ENCODE measurements around the gene TGM4. TPM values are rescaled to one million over a fixed set of nuclear protein-coding genes. Genes with fewer than 3 reads are reported as not detected.
A peak's percentile ranks its signal among the peaks of the same experiment; 100 is the strongest.

Gene TGM4
- total and polyA plus RNA-seq, 5 experiments from 2014 or later = 0.05 TPM; not detected in 4

DNA sequence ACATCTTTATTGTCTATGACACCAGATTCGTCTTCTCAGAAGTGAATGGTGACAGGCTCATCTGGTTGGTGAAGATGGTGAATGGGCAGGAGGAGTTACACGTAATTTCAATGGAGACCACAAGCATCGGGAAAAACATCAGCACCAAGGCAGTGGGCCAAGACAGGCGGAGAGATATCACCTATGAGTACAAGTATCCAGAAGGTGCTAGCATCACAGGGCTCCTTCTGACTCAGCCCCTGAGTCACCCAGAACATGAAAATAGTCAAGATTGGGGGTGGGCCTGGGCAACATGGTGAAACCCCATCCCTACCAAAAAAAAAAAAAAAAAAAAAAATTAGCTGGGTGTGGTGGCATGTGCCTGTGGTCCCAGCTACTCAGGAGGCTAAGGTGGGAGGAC lies 32.6 kb downstream of the TGM4 start:
- POLR2A ChIA-PET = no interaction called here
- ATAC-seq = no peak
- Mint-ChIP-seq H3K4me1 (no peaks in the 10 kb centered on the region), H3K27me3 (peaks cover 10 to 52% (median 28%) of the 10 kb centered on the region in 5 donors), H3K36me3 (peaks cover 0 to 10% (median 6%) of the 10 kb centered on the region in 3 donors), H3K9me3 (peaks cover 0 to 32% (median 9%) of the 10 kb centered on the region in 9 donors), H3K4me3 (no peak overlapping the region), H3K27ac (no peak overlapping the region)
- no peak for DNase-seq

DNA sequence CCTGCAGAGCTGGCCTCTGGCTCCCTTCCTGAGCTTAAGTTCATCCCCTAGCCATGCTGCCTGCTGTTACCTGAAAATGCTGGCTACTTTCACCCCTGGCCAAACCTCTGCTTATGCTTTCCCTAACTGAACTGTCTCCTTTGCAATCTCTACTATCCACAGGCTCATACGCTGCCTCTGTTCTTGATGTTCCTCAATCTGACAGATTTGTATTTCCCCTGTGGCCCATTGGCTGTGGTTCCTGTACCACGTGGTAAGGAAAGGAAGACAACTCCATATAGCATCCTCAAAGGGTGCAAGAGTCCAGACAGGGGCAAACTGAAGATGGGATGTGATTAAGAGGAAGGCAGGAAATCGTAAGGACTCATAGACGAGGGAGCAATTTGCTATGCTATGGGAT lies 33.2 kb downstream of the TGM4 start:
- Mint-ChIP-seq H3K27me3 (peaks cover 10 to 50% (median 28%) of the 10 kb centered on the region in 5 donors), H3K9me3 (peaks cover 0 to 32% (median 9%) of the 10 kb centered on the region in 9 donors), H3K4me1 (no peaks in the 10 kb centered on the region), H3K27ac (no peak overlapping the region), H3K4me3 (no peak overlapping the region), H3K36me3 (peaks cover 0 to 10% (median 6%) of the 10 kb centered on the region in 3 donors)
- ATAC-seq (no peak), DNase-seq (no peak)
- POLR2A ChIA-PET = no interaction called here

GRCh38 chr3:44909063-44909462 lies 34.7 kb downstream of the TGM4 start:
- no peak overlapping the region for H3K4me3 Mint-ChIP-seq
- ATAC-seq (no peak), DNase-seq (no peak)
- H3K4me1 Mint-ChIP-seq = no peaks in the 10 kb centered on the region
- H3K9me3 Mint-ChIP-seq = peaks cover 0 to 32% (median 9%) of the 10 kb centered on the region in 9 donors
- POLR2A ChIA-PET = no interaction called here
- peaks cover 8 to 44% (median 27%) of the 10 kb centered on the region in 5 donors for H3K27me3 Mint-ChIP-seq
- no peak overlapping the region for H3K27ac Mint-ChIP-seq
- H3K36me3 Mint-ChIP-seq = peaks cover 0 to 10% (median 6%) of the 10 kb centered on the region in 3 donors

DNA sequence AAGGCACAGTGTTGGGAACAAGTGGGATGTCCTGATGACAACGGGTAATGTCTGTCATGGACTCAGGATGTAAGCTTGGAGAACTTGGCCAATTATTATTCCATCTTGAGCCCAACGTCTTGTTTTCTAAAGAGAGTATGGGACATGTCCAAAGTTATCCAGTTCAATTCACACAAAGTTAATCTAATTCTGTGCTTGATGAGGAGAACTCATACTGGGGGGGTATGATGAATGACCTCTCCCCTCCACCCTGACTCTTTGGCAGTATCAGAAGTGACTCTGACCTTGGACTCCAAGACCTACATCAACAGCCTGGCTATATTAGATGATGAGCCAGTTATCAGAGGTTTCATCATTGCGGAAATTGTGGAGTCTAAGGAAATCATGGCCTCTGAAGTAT lies 36.3 kb downstream of the TGM4 start:
- no peaks in the 10 kb centered on the region for H3K4me1 Mint-ChIP-seq
- POLR2A ChIA-PET = interaction anchor here (0.5 kb wide), 1 partner anchor 27 kb away, joined by 3 read pairs; no protein-coding TSS in a partner anchor

DNA sequence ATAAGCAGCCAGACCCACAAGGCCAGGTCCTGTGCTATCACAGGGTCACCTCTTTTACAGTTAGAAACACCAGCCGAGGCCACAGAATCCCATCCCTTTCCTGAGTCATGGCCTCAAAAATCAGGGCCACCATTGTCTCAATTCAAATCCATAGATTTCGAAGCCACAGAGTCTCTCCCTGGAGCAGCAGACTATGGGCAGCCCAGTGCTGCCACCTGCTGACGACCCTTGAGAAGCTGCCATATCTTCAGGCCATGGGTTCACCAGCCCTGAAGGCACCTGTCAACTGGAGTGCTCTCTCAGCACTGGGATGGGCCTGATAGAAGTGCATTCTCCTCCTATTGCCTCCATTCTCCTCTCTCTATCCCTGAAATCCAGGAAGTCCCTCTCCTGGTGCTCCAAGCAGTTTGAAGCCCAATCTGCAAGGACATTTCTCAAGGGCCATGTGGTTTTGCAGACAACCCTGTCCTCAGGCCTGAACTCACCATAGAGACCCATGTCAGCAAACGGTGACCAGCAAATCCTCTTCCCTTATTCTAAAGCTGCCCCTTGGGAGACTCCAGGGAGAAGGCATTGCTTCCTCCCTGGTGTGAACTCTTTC lies 39.6 kb downstream of the TGM4 start:
- Mint-ChIP-seq H3K36me3 (peaks cover 2 to 4% (median 3%) of the 10 kb centered on the region in 3 donors), H3K9me3 (peaks cover 0 to 12% (median 2%) of the 10 kb centered on the region in 9 donors), H3K4me3 (no peak overlapping the region), H3K27me3 (peaks cover 0 to 20% (median 11%) of the 10 kb centered on the region in 5 donors), H3K27ac (no peak overlapping the region), H3K4me1 (no peaks in the 10 kb centered on the region)
- DNase-seq (peak; percentile 34 to 76 (median 56)), ATAC-seq (peak; percentile 42 to 65)
- POLR2A ChIA-PET = no interaction called here

More for the DNA sequence above, 36.3 kb downstream of the TGM4 start:
- Mint-ChIP-seq H3K27ac (no peak overlapping the region), H3K36me3 (peaks cover 0 to 10% (median 6%) of the 10 kb centered on the region in 3 donors), H3K27me3 (peaks cover 8 to 44% (median 26%) of the 10 kb centered on the region in 5 donors), H3K4me3 (no peak overlapping the region), H3K9me3 (peaks cover 0 to 28% (median 9%) of the 10 kb centered on the region in 9 donors)
- DNase-seq (no peak), ATAC-seq (no peak)

DNA sequence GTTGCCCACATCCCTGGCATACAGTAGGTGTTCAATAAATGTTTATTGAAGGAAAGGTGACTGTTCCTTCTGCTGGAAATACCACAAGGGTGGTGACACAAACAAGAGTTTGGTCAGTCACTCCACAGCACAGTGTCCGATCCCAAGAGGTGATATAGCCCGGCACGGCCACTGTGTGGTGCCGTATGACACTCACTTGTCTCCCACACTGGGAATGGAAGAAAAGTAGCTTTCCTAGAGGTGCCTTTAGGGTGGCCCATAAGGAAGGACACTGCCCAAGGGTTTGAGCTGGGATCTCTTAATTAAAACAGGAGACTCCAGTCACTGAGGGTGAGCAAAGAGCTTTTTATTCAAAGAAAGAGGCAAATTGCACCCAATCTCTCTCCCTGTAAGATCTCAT lies 40.5 kb downstream of the TGM4 start:
- peak overlapping the region in 1 of 10 donors; percentile 74 for H3K27ac Mint-ChIP-seq
- H3K27me3 Mint-ChIP-seq = peaks cover 0 to 11% (median 7%) of the 10 kb centered on the region in 5 donors

GRCh38 chr3:44915702-44916438 lies 41.5 kb downstream of the TGM4 start:
- H3K27ac Mint-ChIP-seq = no peak overlapping the region
- peaks cover 0 to 12% (median 0%) of the 10 kb centered on the region in 3 donors for H3K36me3 Mint-ChIP-seq
- H3K27me3 Mint-ChIP-seq = peaks cover 0 to 3% (median 2%) of the 10 kb centered on the region in 5 donors
- DNase-seq (peak in 1 of 10 donors; percentile 53), ATAC-seq (no peak)
- H3K4me3 Mint-ChIP-seq = no peak overlapping the region
- POLR2A ChIA-PET = no interaction called here
- H3K9me3 Mint-ChIP-seq = peaks cover 0 to 8% (median 0%) of the 10 kb centered on the region in 9 donors
- no peaks in the 10 kb centered on the region for H3K4me1 Mint-ChIP-seq

More for the DNA sequence above, 40.5 kb downstream of the TGM4 start:
- DNase-seq = no peak
- POLR2A ChIA-PET = no interaction called here
- no peaks in the 10 kb centered on the region for H3K4me1 Mint-ChIP-seq
- H3K4me3 Mint-ChIP-seq = no peak overlapping the region
- H3K36me3 Mint-ChIP-seq = peaks cover 0 to 4% (median 0%) of the 10 kb centered on the region in 3 donors
- H3K9me3 Mint-ChIP-seq = peaks cover 0 to 10% (median 0%) of the 10 kb centered on the region in 9 donors
- ATAC-seq = no peak

DNA sequence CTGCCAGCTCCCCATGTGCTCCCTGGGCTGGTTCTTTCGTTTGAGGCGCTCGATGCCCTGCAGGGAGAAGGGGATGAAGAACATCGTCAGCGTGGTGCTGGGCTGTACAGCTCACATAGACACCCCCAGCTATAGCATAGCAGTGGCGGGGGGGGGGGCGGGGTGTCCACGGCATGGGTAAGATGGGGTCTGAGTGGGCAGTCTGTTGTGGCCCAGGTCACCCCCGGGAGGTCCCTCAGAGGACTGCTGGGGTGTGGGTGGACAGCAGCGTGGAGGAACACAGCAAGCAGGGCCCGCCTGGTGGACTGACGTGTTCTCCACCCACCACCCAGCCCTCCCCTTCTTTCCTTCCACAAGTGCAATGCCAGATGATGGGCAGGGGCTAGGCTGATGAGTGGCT lies 43.7 kb downstream of the TGM4 start:
- Mint-ChIP-seq H3K36me3 (peaks cover 0 to 30% (median 0%) of the 10 kb centered on the region in 3 donors), H3K4me1 (no peaks in the 10 kb centered on the region), H3K27me3 (no peaks in the 10 kb centered on the region), H3K27ac (no peak overlapping the region), H3K4me3 (no peak overlapping the region), H3K9me3 (no peaks in the 10 kb centered on the region)
- peak in 1 of 10 donors; percentile 53 for DNase-seq
- no peak for ATAC-seq
- POLR2A ChIA-PET = no interaction called here

DNA sequence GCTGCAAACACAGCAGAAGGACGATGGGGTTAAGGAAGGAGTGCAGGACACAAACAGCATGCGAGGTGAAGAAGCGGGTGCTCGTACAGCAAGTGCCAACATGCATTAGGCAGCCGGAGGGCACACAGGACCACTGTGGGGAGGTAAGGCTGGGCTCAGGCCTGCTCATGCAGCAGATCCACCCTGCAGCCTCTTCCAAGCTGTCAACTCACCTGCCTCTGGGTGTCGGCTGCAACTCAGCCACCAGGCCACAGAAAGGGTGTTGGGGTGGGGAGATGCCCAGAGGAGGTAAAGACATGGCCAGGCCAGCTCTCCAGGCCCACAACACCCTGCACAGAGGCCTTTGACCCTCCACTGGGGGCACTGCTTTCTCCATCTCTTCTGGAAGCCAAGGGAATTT lies 44.2 kb downstream of the TGM4 start:
- ATAC-seq = no peak
- no peaks in the 10 kb centered on the region for H3K27me3 Mint-ChIP-seq

DNA sequence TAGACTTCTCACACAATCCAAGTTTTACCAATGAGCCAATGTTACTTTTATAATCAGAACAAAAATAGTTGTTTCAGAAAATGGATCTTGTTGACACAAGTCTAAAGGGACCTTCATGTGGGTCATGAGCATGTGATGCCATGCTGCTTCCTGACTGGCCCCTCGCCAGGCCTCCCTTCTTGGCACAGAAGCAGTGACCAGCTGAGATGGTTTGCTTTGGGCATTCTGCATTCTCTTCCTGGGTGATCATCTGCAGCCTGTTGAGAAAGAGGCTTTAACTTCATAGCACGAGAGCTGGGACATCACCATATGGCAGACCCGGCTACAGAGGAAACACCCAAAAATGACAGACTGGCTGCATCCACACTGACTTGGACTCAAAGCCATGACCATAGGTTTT lies 45.7 kb downstream of the TGM4 start:
- Mint-ChIP-seq H3K36me3 (peaks cover 0 to 44% (median 0%) of the 10 kb centered on the region in 3 donors), H3K27ac (no peak overlapping the region), H3K4me3 (no peak overlapping the region), H3K9me3 (no peaks in the 10 kb centered on the region), H3K27me3 (no peaks in the 10 kb centered on the region), H3K4me1 (no peaks in the 10 kb centered on the region)
- DNase-seq (no peak), ATAC-seq (no peak)
- POLR2A ChIA-PET = no interaction called here

More for the DNA sequence above, 44.2 kb downstream of the TGM4 start:
- POLR2A ChIA-PET = no interaction called here
- Mint-ChIP-seq H3K36me3 (peaks cover 0 to 35% (median 0%) of the 10 kb centered on the region in 3 donors), H3K9me3 (no peaks in the 10 kb centered on the region), H3K27ac (no peak overlapping the region), H3K4me1 (no peaks in the 10 kb centered on the region), H3K4me3 (no peak overlapping the region)
- DNase-seq = peak in 1 of 10 donors; percentile 40

GRCh38 chr3:44923632-44924456 lies 49.4 kb downstream of the TGM4 start:
- H3K4me1 Mint-ChIP-seq = no peaks in the 10 kb centered on the region
- POLR2A ChIA-PET = no interaction called here
- peaks cover 0 to 78% (median 18%) of the 10 kb centered on the region in 3 donors for H3K36me3 Mint-ChIP-seq
- DNase-seq (no peak), ATAC-seq (no peak)
- H3K9me3 Mint-ChIP-seq = no peaks in the 10 kb centered on the region
- H3K4me3 Mint-ChIP-seq = no peak overlapping the region
- no peaks in the 10 kb centered on the region for H3K27me3 Mint-ChIP-seq
- peak overlapping the region in 1 of 10 donors; percentile 56 for H3K27ac Mint-ChIP-seq

GRCh38 chr3:44924457-44925084 lies 50.2 kb downstream of the TGM4 start:
- Mint-ChIP-seq H3K36me3 (peaks cover 0 to 83% (median 19%) of the 10 kb centered on the region in 3 donors), H3K27me3 (no peaks in the 10 kb centered on the region), H3K4me1 (no peaks in the 10 kb centered on the region), H3K9me3 (no peaks in the 10 kb centered on the region), H3K4me3 (no peak overlapping the region), H3K27ac (peak overlapping the region in 1 of 10 donors; percentile 59)
- DNase-seq (no peak), ATAC-seq (no peak)
- POLR2A ChIA-PET = no interaction called here
